H9 (cell line): ENCODE results near the gene SFN. TPM values are rescaled to one million over a fixed set of nuclear protein-coding genes. Genes with fewer than 3 reads are reported as not detected.
A peak's percentile ranks its signal among the peaks of the same experiment; 100 is the strongest.

Experiments used
- DNase-seq: peaks from one replicate; pipeline ENCODE4 v3.0.0-alpha.2; 2017
- H2AFZ ChIP-seq: one replicate; pipeline ENCODE4 v1.6.1; 2013; ENCODE audit warnings: mild to moderate bottlenecking, low read length, control low read depth, moderate library complexity
- H2AK5ac ChIP-seq: 2 replicates; pipeline ENCODE4 v1.6.1; 2013; ENCODE audit warnings: low read length, control low read depth, mixed read lengths; ENCODE audit not compliant: insufficient read length
- H2BK120ac ChIP-seq: one replicate; pipeline ENCODE4 v1.6.1; 2013; ENCODE audit warnings: low read depth, mild to moderate bottlenecking, low read length, control low read depth, inconsistent platforms; ENCODE audit not compliant: poor library complexity, severe bottlenecking
- H2BK12ac ChIP-seq: 2 replicates; pipeline ENCODE4 v1.6.1; 2013; ENCODE audit warnings: low read length, control low read depth, mixed read lengths, low read depth; ENCODE audit not compliant: insufficient read length
- H2BK15ac ChIP-seq: 2 replicates; pipeline ENCODE4 v1.6.1; 2013; ENCODE audit warnings: low read depth, low read length, control low read depth
- H2BK20ac ChIP-seq: one replicate; pipeline ENCODE4 v1.6.1; 2013; ENCODE audit warnings: low read depth, mild to moderate bottlenecking, low read length, control low read depth, inconsistent platforms; ENCODE audit not compliant: poor library complexity, severe bottlenecking
- H2BK5ac ChIP-seq: 2 replicates; pipeline ENCODE4 v1.6.1; 2013; ENCODE audit warnings: low read length, control low read depth, mixed read lengths; ENCODE audit not compliant: insufficient read length
- H3K14ac ChIP-seq: 2 replicates; pipeline ENCODE4 v1.6.1; 2013; ENCODE audit warnings: low read length, control low read depth; ENCODE audit not compliant: insufficient read depth
- H3K18ac ChIP-seq: 2 replicates; pipeline ENCODE4 v1.6.1; 2013; ENCODE audit warnings: low read depth, mild to moderate bottlenecking, mixed read lengths, low read length, control low read depth; ENCODE audit not compliant: insufficient read length
- H3K23ac ChIP-seq: 2 replicates; pipeline ENCODE4 v1.6.1; 2013; ENCODE audit warnings: low read length, control low read depth, mixed read lengths, low read depth; ENCODE audit not compliant: insufficient read length
- H3K23me2 ChIP-seq: 2 replicates; pipeline ENCODE4 v1.6.1; 2013; ENCODE audit warnings: low read depth, mild to moderate bottlenecking, mixed read lengths, low read length, control low read depth; ENCODE audit not compliant: insufficient read length, poor library complexity, severe bottlenecking
- H3K27ac ChIP-seq: 2 replicates; pipeline ENCODE4 v1.5.1; 2013; ENCODE audit warnings: low read length, control low read depth, mixed read lengths, low read depth; ENCODE audit not compliant: insufficient read length
- H3K27me3 ChIP-seq: 2 replicates; pipeline ENCODE4 v1.6.1; 2013; ENCODE audit warnings: low read length, control low read depth, inconsistent platforms; ENCODE audit not compliant: insufficient read depth
- H3K4ac ChIP-seq: 2 replicates; pipeline ENCODE4 v1.6.1; 2013; ENCODE audit warnings: low read depth, mild to moderate bottlenecking, control low read depth, inconsistent platforms, low read length, moderate library complexity
- H3K4me1 ChIP-seq: 2 replicates; pipeline ENCODE4 v1.6.1; 2013; ENCODE audit warnings: low read length, control low read depth, inconsistent platforms; ENCODE audit not compliant: insufficient read depth
- H3K4me2 ChIP-seq: 2 replicates; pipeline ENCODE4 v1.6.1; 2013; ENCODE audit warnings: low read length, control low read depth, mixed read lengths; ENCODE audit not compliant: insufficient read length, insufficient read depth
- H3K56ac ChIP-seq: 2 replicates; pipeline ENCODE4 v1.6.1; 2013; ENCODE audit warnings: low read depth, mild to moderate bottlenecking, mixed read lengths, low read length, control low read depth; ENCODE audit not compliant: insufficient read length
- H3K79me1 ChIP-seq: 2 replicates; pipeline ENCODE4 v1.6.1; 2013; ENCODE audit warnings: low read depth, mild to moderate bottlenecking, moderate library complexity, low read length, control low read depth, inconsistent platforms; ENCODE audit not compliant: insufficient read depth, poor library complexity, severe bottlenecking
- H3K79me2 ChIP-seq: 2 replicates; pipeline ENCODE4 v1.6.1; 2013; ENCODE audit warnings: low read length, control low read depth, inconsistent platforms; ENCODE audit not compliant: insufficient read depth
- H3K9ac ChIP-seq: 2 replicates; pipeline ENCODE4 v1.6.1; 2013; ENCODE audit warnings: low read length, control low read depth, mixed read lengths; ENCODE audit not compliant: insufficient read length; ENCODE audit errors: extremely low read depth
- H3K9me3 ChIP-seq: one replicate; pipeline ENCODE4 v1.6.1; 2013; ENCODE audit warnings: low read depth, low read length, inconsistent platforms; ENCODE audit not compliant: control insufficient read depth
- H3T11ph ChIP-seq: one replicate; pipeline ENCODE4 v1.6.1; 2013; ENCODE audit warnings: mild to moderate bottlenecking, low read length, control low read depth, inconsistent platforms
- H4K20me1 ChIP-seq: one replicate; pipeline ENCODE4 v1.6.1; 2013; ENCODE audit not compliant: control insufficient read depth, insufficient read length, insufficient read depth
- H4K5ac ChIP-seq: 2 replicates; pipeline ENCODE4 v1.6.1; 2013; ENCODE audit warnings: low read depth, mild to moderate bottlenecking, mixed read lengths, low read length, control low read depth; ENCODE audit not compliant: insufficient read length
- H4K8ac ChIP-seq: replicated peaks from 2 replicates; pipeline ENCODE4 v1.6.1; 2013; ENCODE audit warnings: low read length, control low read depth, mixed read lengths, low read depth; ENCODE audit not compliant: insufficient read length
- H4K91ac ChIP-seq: 2 replicates; pipeline ENCODE4 v1.6.1; 2013; ENCODE audit warnings: low read depth, mild to moderate bottlenecking, moderate library complexity, mixed read lengths, low read length, control low read depth; ENCODE audit not compliant: insufficient read length
- H3K27ac Mint-ChIP-seq, 3 experiments: 2 replicates in 2 of 3; 3 replicates in 1 of 3; pipeline ENCODE4 v1.8.0; 2020 to 2021; ENCODE audit warnings: mixed read lengths in 3 of 3, mild to moderate bottlenecking in 1 of 3, moderate library complexity in 1 of 3
- H3K27me3 Mint-ChIP-seq: 2 replicates; pipeline ENCODE4 v1.8.0; 2021; ENCODE audit warnings: low read depth, mild to moderate bottlenecking, moderate library complexity, mixed read lengths
- H3K36me3 Mint-ChIP-seq, 3 experiments: 2 replicates in 2 of 3; 3 replicates in 1 of 3; pipeline ENCODE4 v1.8.0; 2020 to 2021; ENCODE audit warnings: low read depth in 3 of 3, mixed read lengths in 3 of 3; ENCODE audit not compliant: insufficient read depth in 1 of 3
- H3K4me1 Mint-ChIP-seq, 2 experiments: 2 replicates each; pipeline ENCODE4 v1.8.0; 2020; ENCODE audit warnings: mixed read lengths in 2 of 2
- H3K4me3 Mint-ChIP-seq, 2 experiments: 2 replicates in 1 of 2; 3 replicates in 1 of 2; pipeline ENCODE4 v1.8.0; 2020 to 2021; ENCODE audit warnings: mild to moderate bottlenecking in 2 of 2, mixed read lengths in 2 of 2, moderate library complexity in 1 of 2
- H3K9me3 Mint-ChIP-seq, 2 experiments: 2 replicates in 1 of 2; 3 replicates in 1 of 2; pipeline ENCODE4 v1.8.0; 2020; ENCODE audit warnings: mild to moderate bottlenecking in 2 of 2, mixed read lengths in 2 of 2, moderate library complexity in 1 of 2
- CTCF ChIP-seq: fragments of 200-600 bp; sonication (generic); conservative IDR thresholded peaks from 3 replicates; pipeline ENCODE4 v1.8.0; 2021; ENCODE audit warnings: antibody characterized with exemption, mild to moderate bottlenecking
- WGBS: extraction: QIAGEN DNeasy Blood & Tissue Kit; methylation state at CpG from one replicate; pipeline ENCODE4 v1.1.7; 2013; ENCODE audit warnings: missing lambda C conversion rate, low lambda C conversion rate, mixed read lengths; ENCODE audit not compliant: insufficient read length; ENCODE audit errors: extremely low coverage; 5-methylcytosine and 5-hydroxymethylcytosine counted together
- total RNA-seq: library from RNA; stranded (reverse); gene quantifications from 2 replicates; pipeline ENCODE4 v1.2.1, GENCODE V29; 2021

Gene SFN
- total RNA-seq, 1 experiment from 2014 or later: 4.3 TPM

DNA sequence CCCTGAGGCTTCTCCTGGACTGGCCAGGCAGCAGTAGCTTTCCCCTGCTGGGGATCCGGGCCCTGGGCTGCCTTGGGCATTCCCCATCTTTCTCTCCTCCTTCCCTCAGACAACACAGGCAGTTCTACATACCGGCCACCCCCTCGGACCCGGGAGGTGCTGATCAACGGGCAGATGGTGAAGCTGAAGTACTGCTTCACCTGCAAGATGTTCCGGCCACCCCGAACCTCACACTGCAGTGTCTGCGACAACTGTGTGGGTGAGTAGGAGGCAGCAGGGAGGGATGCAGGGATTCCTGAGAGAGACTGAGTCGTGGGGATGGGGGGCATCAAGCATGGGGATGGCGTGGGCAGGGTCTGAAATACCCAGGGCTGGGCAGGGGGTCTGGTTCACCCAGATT, 14.4 kb upstream of the SFN start:
- Histone ChIP-seq H3K14ac (no peak overlapping the region; the same call in 1 of the 2 replicates), H4K91ac (no peak overlapping the region), H3K23me2 (no peaks in the 10 kb centered on the region), H3K4me2 (no peak overlapping the region), H2BK15ac (no peak overlapping the region), H3K27ac (no peak overlapping the region), H2BK120ac (no peak overlapping the region), H3K56ac (peak overlapping the region; percentile 30), H2AK5ac (no peak overlapping the region), H3K27me3 (no peaks in the 10 kb centered on the region), H3K9ac (no peak overlapping the region), H4K8ac (no peak overlapping the region), H4K20me1 (no peaks in the 10 kb centered on the region), H2BK5ac (no peak overlapping the region), H3K79me2 (no peaks in the 10 kb centered on the region), H2AFZ (no peak overlapping the region), H3K79me1 (no peaks in the 10 kb centered on the region), H2BK20ac (no peak overlapping the region), H3K4ac (no peak overlapping the region), H3K23ac (no peak overlapping the region), H3K9me3 (no peaks in the 10 kb centered on the region), H2BK12ac (no peak overlapping the region), H3T11ph (no peak overlapping the region), H3K18ac (no peak overlapping the region), H4K5ac (no peak overlapping the region), H3K4me1 (no peaks in the 10 kb centered on the region)
- Mint-ChIP-seq H3K27ac (0 out of 7 replicates have a peak overlapping the region, but pooled peaks of 1 of the 3 experiments have one; percentile 4), H3K4me1 (peaks cover 7% of the 10 kb centered on the region in 2 experiments), H3K36me3 (peaks cover 23 to 70% (median 52%) of the 10 kb centered on the region in 3 experiments; a peak in 6 of 7 replicates), H3K27me3 (no peaks in the 10 kb centered on the region), H3K9me3 (no peaks in the 10 kb centered on the region), H3K4me3 (no peak overlapping the region)
- TF ChIP-seq CTCF: no peak
- DNase-seq: no peak
- WGBS: no CpG with 5 or more reads among the region's 10 CpGs
